ENCODE measurements around the gene C5orf22. TPM values are rescaled to one million over a fixed set of nuclear protein-coding genes. Genes with fewer than 3 reads are reported as not detected.

C5orf22 gene
- total RNA-seq, result 17.2 to 21.9 TPM (median 20.2 TPM) in 3 replicates
- long read RNA-seq, transcript C5orf22-201 (9 exons, 3,612 nt), result major isoform, 9 of 17 reads
- long read RNA-seq, partial matches to known transcripts, result 2 of 17 reads
- long read RNA-seq, other reads (novel, unspliced or antisense), result 5 of 17 reads

DNA sequence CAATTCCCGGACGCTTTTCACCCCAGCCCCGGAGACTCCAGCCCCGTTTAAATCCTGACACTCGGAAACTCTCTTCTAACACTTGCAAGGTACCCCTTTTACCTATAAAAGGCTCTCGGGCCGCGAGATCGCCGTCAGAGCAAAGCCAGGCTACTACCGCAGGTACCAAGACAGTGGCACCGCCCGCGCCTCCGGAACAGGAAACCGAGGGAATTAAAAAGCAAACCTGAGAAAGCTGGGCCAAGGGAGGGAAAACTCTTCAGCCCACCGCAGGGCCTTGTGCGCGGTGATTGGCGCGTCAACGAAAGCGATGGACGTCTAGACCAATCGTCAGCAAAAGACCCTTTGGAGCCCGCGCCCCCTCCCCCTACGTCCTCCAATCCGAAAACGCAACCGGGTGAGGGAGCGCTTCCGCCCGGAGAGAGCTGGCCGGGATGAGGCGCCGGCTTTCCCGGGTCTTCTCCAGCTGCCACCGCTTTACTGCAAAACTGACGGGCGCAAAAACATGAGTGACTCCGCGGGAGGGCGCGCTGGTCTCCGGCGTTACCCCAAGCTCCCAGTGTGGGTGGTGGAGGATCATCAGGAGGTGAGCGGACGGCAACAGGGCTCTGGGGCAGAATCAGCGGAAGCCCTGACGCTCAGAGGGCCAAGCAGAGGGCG, at the start of gene C5orf22, which contains the start of gene DROSHA:
C5orf22 (plus strand) TSS at position 414 of the 660 bp plus-strand sequence; CDS start at position 506, 92 bp downstream.
DROSHA (minus strand) TSS at position 206 of the 660 bp plus-strand sequence. CDS start 3,034 bp downstream, outside the sequence.
- Mint-ChIP-seq H3K4me1 (ENCODE audit: low read depth) (peaks cover 42% of the 10 kb centered on the region), H3K27me3 (ENCODE audit: low read depth) (no peaks in the 10 kb centered on the region)

GRCh38 chr5:31485376-31486207, 46.5 kb upstream of the C5orf22 start:
- Mint-ChIP-seq H3K36me3 (ENCODE audit: low read depth) (peaks cover 19% of the 10 kb centered on the region), H3K9me3 (ENCODE audit: low read depth) (no peaks in the 10 kb centered on the region), H3K27ac (ENCODE audit: unreplicated experiment) (no peak overlapping the region), H3K4me1 (ENCODE audit: low read depth) (peaks cover 23% of the 10 kb centered on the region), H3K27me3 (ENCODE audit: low read depth) (no peaks in the 10 kb centered on the region), H3K4me3 (ENCODE audit: unreplicated experiment) (no peak overlapping the region)
- TF ChIP-seq, protein P1, sequence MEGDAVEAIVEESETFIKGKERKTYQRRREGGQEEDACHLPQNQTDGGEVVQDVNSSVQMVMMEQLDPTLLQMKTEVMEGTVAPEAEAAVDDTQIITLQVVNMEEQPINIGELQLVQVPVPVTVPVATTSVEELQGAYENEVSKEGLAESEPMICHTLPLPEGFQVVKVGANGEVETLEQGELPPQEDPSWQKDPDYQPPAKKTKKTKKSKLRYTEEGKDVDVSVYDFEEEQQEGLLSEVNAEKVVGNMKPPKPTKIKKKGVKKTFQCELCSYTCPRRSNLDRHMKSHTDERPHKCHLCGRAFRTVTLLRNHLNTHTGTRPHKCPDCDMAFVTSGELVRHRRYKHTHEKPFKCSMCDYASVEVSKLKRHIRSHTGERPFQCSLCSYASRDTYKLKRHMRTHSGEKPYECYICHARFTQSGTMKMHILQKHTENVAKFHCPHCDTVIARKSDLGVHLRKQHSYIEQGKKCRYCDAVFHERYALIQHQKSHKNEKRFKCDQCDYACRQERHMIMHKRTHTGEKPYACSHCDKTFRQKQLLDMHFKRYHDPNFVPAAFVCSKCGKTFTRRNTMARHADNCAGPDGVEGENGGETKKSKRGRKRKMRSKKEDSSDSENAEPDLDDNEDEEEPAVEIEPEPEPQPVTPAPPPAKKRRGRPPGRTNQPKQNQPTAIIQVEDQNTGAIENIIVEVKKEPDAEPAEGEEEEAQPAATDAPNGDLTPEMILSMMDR (IDR thresholded peaks at IDR 0.05), result no peak
- DNase-seq (ENCODE audit: low spot score), result no peak

More for the DNA sequence above, at the start of gene C5orf22, which contains the start of gene DROSHA:
- peak; percentile 97 for DNase-seq (ENCODE audit: low spot score)
- TF ChIP-seq, protein P1 (IDR thresholded peaks at IDR 0.05), result peak; percentile 41
- peaks cover 27% of the 10 kb centered on the region for H3K36me3 Mint-ChIP-seq (ENCODE audit: low read depth)
- H3K4me3 Mint-ChIP-seq (ENCODE audit: unreplicated experiment), result peak within 1 kb of the TSS; percentile 99
- no peaks in the 10 kb centered on the region for H3K9me3 Mint-ChIP-seq (ENCODE audit: low read depth)
- H3K27ac Mint-ChIP-seq (ENCODE audit: unreplicated experiment), result peak within 1 kb of the TSS; percentile 97

DNA sequence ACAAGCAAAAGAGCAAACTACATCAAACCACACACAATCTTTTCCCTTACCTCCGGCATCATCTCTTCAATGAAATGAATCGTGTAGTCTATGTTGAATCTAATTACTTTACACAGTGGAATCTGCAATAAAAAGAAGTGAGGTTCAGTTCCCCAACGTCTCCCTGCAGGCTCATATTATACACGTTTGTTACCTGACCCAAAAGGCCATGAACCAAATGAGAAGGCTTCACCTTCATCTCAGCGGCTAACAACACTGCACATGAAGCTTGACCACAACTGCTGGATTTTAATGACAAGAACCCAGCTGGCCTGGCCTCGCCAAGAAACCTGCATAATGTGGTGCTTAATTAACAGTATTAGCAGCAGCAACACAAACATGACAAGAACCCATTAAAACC, 45.7 kb upstream of the C5orf22 start:
- no peak overlapping the region for H3K27ac Mint-ChIP-seq (ENCODE audit: unreplicated experiment)
- no peak for DNase-seq (ENCODE audit: low spot score)
- no peak overlapping the region for H3K4me3 Mint-ChIP-seq (ENCODE audit: unreplicated experiment)
- H3K36me3 Mint-ChIP-seq (ENCODE audit: low read depth), result peaks cover 20% of the 10 kb centered on the region
- no peaks in the 10 kb centered on the region for H3K27me3 Mint-ChIP-seq (ENCODE audit: low read depth)
- H3K4me1 Mint-ChIP-seq (ENCODE audit: low read depth), result peaks cover 15% of the 10 kb centered on the region
- H3K9me3 Mint-ChIP-seq (ENCODE audit: low read depth), result no peaks in the 10 kb centered on the region
- TF ChIP-seq, protein P1 (IDR thresholded peaks at IDR 0.05), result no peak

- no peak overlapping the region for H3K4me3 Mint-ChIP-seq (ENCODE audit: unreplicated experiment)
- no peak overlapping the region for H3K27ac Mint-ChIP-seq (ENCODE audit: unreplicated experiment)
- DNase-seq (ENCODE audit: low spot score), result no peak
- no peaks in the 10 kb centered on the region for H3K9me3 Mint-ChIP-seq (ENCODE audit: low read depth)
- H3K4me1 Mint-ChIP-seq (ENCODE audit: low read depth), result peaks cover 5% of the 10 kb centered on the region
- no peaks in the 10 kb centered on the region for H3K27me3 Mint-ChIP-seq (ENCODE audit: low read depth)
- peaks cover 16% of the 10 kb centered on the region for H3K36me3 Mint-ChIP-seq (ENCODE audit: low read depth)
- TF ChIP-seq, protein P1 (IDR thresholded peaks at IDR 0.05), result peak; percentile 78
Observed at GRCh38 chr5:31487506-31487905, 44.6 kb upstream of the C5orf22 start.

DNA sequence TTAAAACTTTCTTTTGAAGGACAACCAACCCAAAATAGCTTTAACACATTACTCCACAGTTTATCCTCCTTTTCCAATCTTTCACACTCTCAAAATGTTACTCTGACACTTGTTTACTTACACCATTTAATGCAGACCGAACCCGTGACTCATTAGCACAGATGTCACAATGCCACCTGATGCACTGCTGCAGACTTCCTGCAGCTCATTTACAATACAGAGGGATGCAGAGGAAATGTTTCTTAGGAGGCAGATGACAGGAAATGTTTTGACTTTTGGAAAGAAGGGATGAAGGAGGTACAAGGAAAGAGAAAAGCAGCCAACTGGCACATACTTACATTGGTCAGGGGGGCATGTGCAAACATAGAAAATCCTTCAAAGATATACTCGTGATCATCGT, 39.2 kb upstream of the C5orf22 start:
- no peak for DNase-seq (ENCODE audit: low spot score)
- peaks cover 33% of the 10 kb centered on the region for H3K36me3 Mint-ChIP-seq (ENCODE audit: low read depth)
- TF ChIP-seq, protein P1 (IDR thresholded peaks at IDR 0.05), result no peak
- H3K9me3 Mint-ChIP-seq (ENCODE audit: low read depth), result no peaks in the 10 kb centered on the region
- no peaks in the 10 kb centered on the region for H3K27me3 Mint-ChIP-seq (ENCODE audit: low read depth)
- peaks cover 4% of the 10 kb centered on the region for H3K4me1 Mint-ChIP-seq (ENCODE audit: low read depth)
- no peak overlapping the region for H3K27ac Mint-ChIP-seq (ENCODE audit: unreplicated experiment)
- no peak overlapping the region for H3K4me3 Mint-ChIP-seq (ENCODE audit: unreplicated experiment)
